Thoracic aorta (tissue), 2 donors: ENCODE results near the gene LKAAEAR1. TPM values are rescaled to one million over a fixed set of nuclear protein-coding genes. Genes with fewer than 3 reads are reported as not detected.

Source experiments
- ATAC-seq: fragments of 150-250 bp; one replicate; pipeline ENCODE4 v1.8.0; 2017; ENCODE audit warnings: low read depth; ENCODE audit not compliant: insufficient number of reproducible peaks, low FRiP score
- DNase-seq: peaks from one replicate; pipeline ENCODE4 v3.0.0-alpha.2; 2020; ENCODE audit warnings: low spot score
- H3K27ac ChIP-seq, 2 donors: fragments of 200-600 bp; sonication (generic); 1 replicate in 1 of 2; 2 replicates in 1 of 2; pipeline ENCODE4 v1.5.1; 2016; ENCODE audit warnings: mild to moderate bottlenecking in 2 of 2, moderate library complexity in 2 of 2
- H3K27me3 ChIP-seq: fragments of 200-600 bp; sonication (generic); replicated peaks from 2 replicates; pipeline ENCODE4 v1.6.0; 2016; ENCODE audit warnings: mild to moderate bottlenecking; ENCODE audit not compliant: insufficient read depth
- H3K36me3 ChIP-seq: fragments of 200-600 bp; sonication (generic); one replicate; pipeline ENCODE4 v1.5.1; 2016
- H3K4me1 ChIP-seq, 2 donors: fragments of 200-600 bp; sonication (generic); 1 replicate in 1 of 2; 2 replicates in 1 of 2; pipeline versions ENCODE4 v1.5.1 to v1.6.0; 2016; ENCODE audit warnings: low read depth in 2 of 2, mild to moderate bottlenecking in 1 of 2; ENCODE audit not compliant: control insufficient read depth in 1 of 2
- H3K4me3 ChIP-seq: fragments of 200-600 bp; sonication (generic); 2 replicates; pipeline ENCODE4 v1.5.1; 2016; ENCODE audit warnings: mild to moderate bottlenecking
- H3K9me3 ChIP-seq: fragments of 200-600 bp; sonication (generic); 2 replicates; pipeline ENCODE4 v1.5.1; 2016
- CTCF ChIP-seq: fragments of 200-600 bp; sonication (generic); IDR thresholded peaks from one replicate; pipeline ENCODE4 v1.5.1; 2019; ENCODE audit warnings: antibody characterized with exemption
- total RNA-seq, 2 donors: library from RNA; depleted of rRNA; stranded (reverse); fragments of >200 nt; gene quantifications; one replicate each; pipeline versions ENCODE4 v1.1.0 to v1.2.3, GENCODE V29; 2016

The LKAAEAR1 gene
- total RNA-seq, 2 donors from 2014 or later: not detected

GRCh38 chr20:64116016-64116415 lies 31.8 kb upstream of the LKAAEAR1 start:
- DNase-seq (no peak), ATAC-seq (no peak)
- no peak for TF ChIP-seq CTCF
- no peaks in the 10 kb centered on the region for H3K36me3 ChIP-seq
- no peaks in the 10 kb centered on the region for H3K4me1 ChIP-seq
- H3K27ac ChIP-seq: no peak overlapping the region
- no peaks in the 10 kb centered on the region for H3K9me3 ChIP-seq
- H3K27me3 ChIP-seq: peaks cover 2% of the 10 kb centered on the region
- no peak overlapping the region for H3K4me3 ChIP-seq

GRCh38 chr20:64115171-64115911 lies 31.1 kb upstream of the LKAAEAR1 start:
- Histone ChIP-seq H3K36me3 (no peaks in the 10 kb centered on the region), H3K4me1 (no peaks in the 10 kb centered on the region), H3K27ac (no peak overlapping the region), H3K27me3 (no peaks in the 10 kb centered on the region), H3K9me3 (no peaks in the 10 kb centered on the region), H3K4me3 (no peak overlapping the region)
- no peak for ATAC-seq
- no peak for DNase-seq
- no peak for TF ChIP-seq CTCF

- Histone ChIP-seq H3K36me3 (no peaks in the 10 kb centered on the region), H3K27me3 (no peaks in the 10 kb centered on the region), H3K27ac (no peak overlapping the region), H3K4me3 (no peak overlapping the region), H3K4me1 (no peaks in the 10 kb centered on the region), H3K9me3 (no peaks in the 10 kb centered on the region)
- DNase-seq (no peak), ATAC-seq (no peak)
- TF ChIP-seq CTCF: no peak
Observed at GRCh38 chr20:64114356-64114971, 30.3 kb upstream of the LKAAEAR1 start.

GRCh38 chr20:64113796-64114355 lies 29.7 kb upstream of the LKAAEAR1 start:
- DNase-seq: no peak
- no peak overlapping the region for H3K4me3 ChIP-seq
- no peaks in the 10 kb centered on the region for H3K9me3 ChIP-seq
- no peak for ATAC-seq
- TF ChIP-seq CTCF: no peak
- no peaks in the 10 kb centered on the region for H3K4me1 ChIP-seq
- no peaks in the 10 kb centered on the region for H3K27me3 ChIP-seq
- no peak overlapping the region for H3K27ac ChIP-seq
- no peaks in the 10 kb centered on the region for H3K36me3 ChIP-seq

GRCh38 chr20:64113444-64113775 lies 29.2 kb upstream of the LKAAEAR1 start:
- no peak for DNase-seq
- Histone ChIP-seq H3K4me3 (no peak overlapping the region), H3K4me1 (no peaks in the 10 kb centered on the region)

More at GRCh38 chr20:64113444-64113775, 29.2 kb upstream of the LKAAEAR1 start:
- no peak for ATAC-seq
- H3K27me3 ChIP-seq: no peaks in the 10 kb centered on the region
- TF ChIP-seq CTCF: no peak
- no peak overlapping the region for H3K27ac ChIP-seq
- no peaks in the 10 kb centered on the region for H3K36me3 ChIP-seq
- no peaks in the 10 kb centered on the region for H3K9me3 ChIP-seq
